WTC11 (cell line): ENCODE data around the gene SLC7A8.

Experiments
- CTCF ChIP-seq: fragments of 200-600 bp; IDR thresholded peaks from 2 replicates; pipeline ENCODE4 v1.8.0; 2022; ENCODE audit warnings: antibody characterized with exemption
- FOXJ3 ChIP-seq: sonication (generic); formaldehyde crosslinking; IDR thresholded peaks from 2 replicates; pipeline ENCODE4 v1.9.0; 2021; ENCODE audit warnings: missing genetic modification reagents, mild to moderate bottlenecking, borderline replicate concordance
- KAT7 ChIP-seq: sonication (generic); formaldehyde crosslinking; IDR thresholded peaks from 2 replicates; pipeline ENCODE4 v1.8.1; 2023; ENCODE audit warnings: missing genetic modification reagents, mild to moderate bottlenecking, borderline replicate concordance
- NR1H2 ChIP-seq: sonication (generic); formaldehyde crosslinking; IDR thresholded peaks from 2 replicates; pipeline ENCODE4 v1.9.0; 2021; ENCODE audit warnings: mild to moderate bottlenecking, moderate library complexity, missing genetic modification reagents
- SP1 ChIP-seq: sonication (generic); formaldehyde crosslinking; conservative IDR thresholded peaks from 2 replicates; pipeline ENCODE4 v1.8.1; 2022; ENCODE audit warnings: missing genetic modification reagents
- STAT6 ChIP-seq: sonication (generic); formaldehyde crosslinking; conservative IDR thresholded peaks from 2 replicates; pipeline ENCODE4 v1.8.1; 2023; ENCODE audit warnings: mild to moderate bottlenecking, low read depth, missing genetic modification reagents, moderate library complexity
- USF1 ChIP-seq: sonication (generic); formaldehyde crosslinking; IDR thresholded peaks from 2 replicates; pipeline ENCODE4 v1.8.0; 2022; ENCODE audit warnings: mild to moderate bottlenecking, missing genetic modification reagents
- ZBTB21 ChIP-seq: sonication (generic); formaldehyde crosslinking; IDR thresholded peaks from 2 replicates; pipeline ENCODE4 v1.8.1; 2023; ENCODE audit warnings: mild to moderate bottlenecking, missing genetic modification reagents, borderline replicate concordance
- ZNF121 ChIP-seq: sonication (generic); formaldehyde crosslinking; IDR thresholded peaks from 2 replicates; pipeline ENCODE4 v1.8.0; 2023; ENCODE audit warnings: missing genetic modification reagents
- TF ChIP-seq, protein P1 (sequence below): sonication (generic); formaldehyde crosslinking; IDR thresholded peaks from 2 replicates; pipeline ENCODE4 v1.8.1; 2023; ENCODE audit warnings: mild to moderate bottlenecking, missing genetic modification reagents, moderate library complexity
- TF ChIP-seq, protein P2 (sequence below): sonication (generic); formaldehyde crosslinking; conservative IDR thresholded peaks from 2 replicates; pipeline ENCODE4 v1.8.1; 2022; ENCODE audit warnings: mild to moderate bottlenecking, missing genetic modification reagents
- TF ChIP-seq, protein P3 (sequence below): sonication (generic); formaldehyde crosslinking; IDR thresholded peaks from 2 replicates; pipeline ENCODE4 v1.8.1; 2023; ENCODE audit warnings: mild to moderate bottlenecking, missing genetic modification reagents
- TF ChIP-seq, protein P4 (sequence below): sonication (generic); formaldehyde crosslinking; IDR thresholded peaks from 2 replicates; pipeline ENCODE4 v1.8.0; 2022; ENCODE audit warnings: mild to moderate bottlenecking, missing genetic modification reagents
- TF ChIP-seq, protein P5 (sequence below): fragments of 250-450 bp; sonication (Bioruptor Pico); IDR thresholded peaks from 2 replicates; pipeline ENCODE4 v1.9.0; 2021; ENCODE audit warnings: mild to moderate bottlenecking

DNA sequence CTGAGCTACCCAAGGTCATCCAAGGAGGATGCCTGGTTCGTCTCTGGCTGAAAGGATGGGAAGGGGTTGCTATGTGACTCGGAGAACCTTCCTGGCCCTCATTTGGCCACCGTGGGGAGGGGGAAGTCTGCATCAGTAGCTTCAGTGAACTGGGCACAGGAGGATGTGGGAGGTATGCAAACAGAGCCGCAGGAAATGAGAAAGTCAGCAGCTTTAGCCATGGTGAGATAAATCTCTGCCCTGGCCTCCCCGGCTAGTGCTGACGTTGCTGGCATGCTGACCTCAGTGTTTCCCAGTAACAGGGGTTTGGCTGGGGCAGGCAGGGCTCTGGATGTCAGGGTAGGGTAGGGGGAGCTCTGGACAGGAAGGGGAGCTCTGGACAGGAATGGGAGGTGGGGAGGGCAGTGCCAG, 62.1 kb downstream of the SLC7A8 start:
- TF ChIP-seq SP1 = no peak
- no peak for TF ChIP-seq FOXJ3 (CRISPR knock-in tag)
- no peak for TF ChIP-seq STAT6 (CRISPR knock-in tag)
- TF ChIP-seq, protein P1, sequence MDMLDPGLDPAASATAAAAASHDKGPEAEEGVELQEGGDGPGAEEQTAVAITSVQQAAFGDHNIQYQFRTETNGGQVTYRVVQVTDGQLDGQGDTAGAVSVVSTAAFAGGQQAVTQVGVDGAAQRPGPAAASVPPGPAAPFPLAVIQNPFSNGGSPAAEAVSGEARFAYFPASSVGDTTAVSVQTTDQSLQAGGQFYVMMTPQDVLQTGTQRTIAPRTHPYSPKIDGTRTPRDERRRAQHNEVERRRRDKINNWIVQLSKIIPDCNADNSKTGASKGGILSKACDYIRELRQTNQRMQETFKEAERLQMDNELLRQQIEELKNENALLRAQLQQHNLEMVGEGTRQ (CRISPR knock-in tag) = no peak
- no peak for TF ChIP-seq KAT7 (CRISPR knock-in tag)
- no peak for TF ChIP-seq CTCF
- TF ChIP-seq, protein P2, sequence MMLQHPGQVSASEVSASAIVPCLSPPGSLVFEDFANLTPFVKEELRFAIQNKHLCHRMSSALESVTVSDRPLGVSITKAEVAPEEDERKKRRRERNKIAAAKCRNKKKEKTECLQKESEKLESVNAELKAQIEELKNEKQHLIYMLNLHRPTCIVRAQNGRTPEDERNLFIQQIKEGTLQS (CRISPR knock-in tag) = no peak
- TF ChIP-seq, protein P3, sequence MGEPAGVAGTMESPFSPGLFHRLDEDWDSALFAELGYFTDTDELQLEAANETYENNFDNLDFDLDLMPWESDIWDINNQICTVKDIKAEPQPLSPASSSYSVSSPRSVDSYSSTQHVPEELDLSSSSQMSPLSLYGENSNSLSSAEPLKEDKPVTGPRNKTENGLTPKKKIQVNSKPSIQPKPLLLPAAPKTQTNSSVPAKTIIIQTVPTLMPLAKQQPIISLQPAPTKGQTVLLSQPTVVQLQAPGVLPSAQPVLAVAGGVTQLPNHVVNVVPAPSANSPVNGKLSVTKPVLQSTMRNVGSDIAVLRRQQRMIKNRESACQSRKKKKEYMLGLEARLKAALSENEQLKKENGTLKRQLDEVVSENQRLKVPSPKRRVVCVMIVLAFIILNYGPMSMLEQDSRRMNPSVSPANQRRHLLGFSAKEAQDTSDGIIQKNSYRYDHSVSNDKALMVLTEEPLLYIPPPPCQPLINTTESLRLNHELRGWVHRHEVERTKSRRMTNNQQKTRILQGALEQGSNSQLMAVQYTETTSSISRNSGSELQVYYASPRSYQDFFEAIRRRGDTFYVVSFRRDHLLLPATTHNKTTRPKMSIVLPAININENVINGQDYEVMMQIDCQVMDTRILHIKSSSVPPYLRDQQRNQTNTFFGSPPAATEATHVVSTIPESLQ = no peak
- no peak for TF ChIP-seq USF1 (CRISPR knock-in tag)
- TF ChIP-seq, protein P4, sequence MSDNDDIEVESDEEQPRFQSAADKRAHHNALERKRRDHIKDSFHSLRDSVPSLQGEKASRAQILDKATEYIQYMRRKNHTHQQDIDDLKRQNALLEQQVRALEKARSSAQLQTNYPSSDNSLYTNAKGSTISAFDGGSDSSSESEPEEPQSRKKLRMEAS (CRISPR knock-in tag) = no peak
- no peak for TF ChIP-seq ZBTB21 (CRISPR knock-in tag)
- TF ChIP-seq NR1H2 (CRISPR knock-in tag) = no peak
- no peak for TF ChIP-seq ZNF121
- TF ChIP-seq, protein P5, sequence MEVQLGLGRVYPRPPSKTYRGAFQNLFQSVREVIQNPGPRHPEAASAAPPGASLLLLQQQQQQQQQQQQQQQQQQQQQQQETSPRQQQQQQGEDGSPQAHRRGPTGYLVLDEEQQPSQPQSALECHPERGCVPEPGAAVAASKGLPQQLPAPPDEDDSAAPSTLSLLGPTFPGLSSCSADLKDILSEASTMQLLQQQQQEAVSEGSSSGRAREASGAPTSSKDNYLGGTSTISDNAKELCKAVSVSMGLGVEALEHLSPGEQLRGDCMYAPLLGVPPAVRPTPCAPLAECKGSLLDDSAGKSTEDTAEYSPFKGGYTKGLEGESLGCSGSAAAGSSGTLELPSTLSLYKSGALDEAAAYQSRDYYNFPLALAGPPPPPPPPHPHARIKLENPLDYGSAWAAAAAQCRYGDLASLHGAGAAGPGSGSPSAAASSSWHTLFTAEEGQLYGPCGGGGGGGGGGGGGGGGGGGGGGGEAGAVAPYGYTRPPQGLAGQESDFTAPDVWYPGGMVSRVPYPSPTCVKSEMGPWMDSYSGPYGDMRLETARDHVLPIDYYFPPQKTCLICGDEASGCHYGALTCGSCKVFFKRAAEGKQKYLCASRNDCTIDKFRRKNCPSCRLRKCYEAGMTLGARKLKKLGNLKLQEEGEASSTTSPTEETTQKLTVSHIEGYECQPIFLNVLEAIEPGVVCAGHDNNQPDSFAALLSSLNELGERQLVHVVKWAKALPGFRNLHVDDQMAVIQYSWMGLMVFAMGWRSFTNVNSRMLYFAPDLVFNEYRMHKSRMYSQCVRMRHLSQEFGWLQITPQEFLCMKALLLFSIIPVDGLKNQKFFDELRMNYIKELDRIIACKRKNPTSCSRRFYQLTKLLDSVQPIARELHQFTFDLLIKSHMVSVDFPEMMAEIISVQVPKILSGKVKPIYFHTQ (CRISPR knock-in tag) = no peak
